Nucleus accumbens (tissue), 56 donors: ENCODE results near the gene DAGLB.
"Not testable (repeated sequence)": the region's sequence is repeated elsewhere in the genome, so short reads cannot be mapped to it uniquely, and the experiment has no call there.

ENCODE experiments used
- DNase-seq, 56 donors: peaks; one replicate each; lab custom pipeline; 2025; lab: John Stamatoyannopoulos, UW

DAGLB gene

GRCh38 chr7:6447581-6448199 lies at the start of gene DAGLB:
TSS of gene DAGLB (minus strand) at chr7:6447954. CDS start at chr7:6447842, 112 bp downstream.
- DNase-seq = peak in 52 of 56 donors; percentile 39 to 92 (median 83)

GRCh38 chr7:6497637-6497905 lies 49.8 kb upstream of the DAGLB start:
- DNase-seq = no peak

GRCh38 chr7:6496842-6497636 lies 49.3 kb upstream of the DAGLB start:
- no peak for DNase-seq

GRCh38 chr7:6495597-6496262 lies 48.0 kb upstream of the DAGLB start:
- no peak for DNase-seq

- no peak for DNase-seq
Observed at GRCh38 chr7:6494365-6494764, 46.6 kb upstream of the DAGLB start.

- DNase-seq = no peak
Observed at GRCh38 chr7:6491194-6491593, 43.4 kb upstream of the DAGLB start.

GRCh38 chr7:6489612-6490011 lies 41.9 kb upstream of the DAGLB start:
- DNase-seq = no peak

- no peak for DNase-seq
Observed at GRCh38 chr7:6487184-6487545, 39.4 kb upstream of the DAGLB start.

GRCh38 chr7:6486438-6487183 lies 38.9 kb upstream of the DAGLB start:
- no peak for DNase-seq

GRCh38 chr7:6482743-6483119 lies 35.0 kb upstream of the DAGLB start:
- DNase-seq = no peak

- DNase-seq = no peak
Observed at GRCh38 chr7:6482307-6482706, 34.6 kb upstream of the DAGLB start.

- no peak for DNase-seq
Observed at GRCh38 chr7:6481445-6481844, 33.7 kb upstream of the DAGLB start.

GRCh38 chr7:6480323-6480660 lies 32.5 kb upstream of the DAGLB start:
- no peak for DNase-seq

GRCh38 chr7:6479067-6479466 lies 31.3 kb upstream of the DAGLB start:
- DNase-seq = no peak

GRCh38 chr7:6478186-6478585 lies 30.4 kb upstream of the DAGLB start:
- no peak for DNase-seq

GRCh38 chr7:6477318-6477660 lies 29.5 kb upstream of the DAGLB start:
- no peak for DNase-seq

GRCh38 chr7:6476596-6477317 lies 29.0 kb upstream of the DAGLB start:
- no peak for DNase-seq

- no peak for DNase-seq
Observed at GRCh38 chr7:6475433-6476186, 27.9 kb upstream of the DAGLB start.

- no peak for DNase-seq
Observed at GRCh38 chr7:6465862-6466261, 18.1 kb upstream of the DAGLB start.

GRCh38 chr7:6463609-6464008 lies 15.9 kb upstream of the DAGLB start:
- DNase-seq = not testable (repeated sequence)
